LNCaP clone FGC (cell line): ENCODE measurements around the gene GPC6.

Experiments used
- DNase-seq: peaks from one replicate; pipeline ENCODE4 v3.0.0-alpha.2; 2011; ENCODE audit warnings: low read depth
- H3K4me3 ChIP-seq: 2 replicates; pipeline ENCODE4 v1.5.1; 2011; ENCODE audit warnings: mild to moderate bottlenecking, low read depth, low read length, control low read depth
- CTCF ChIP-seq: IDR thresholded peaks from 2 replicates; pipeline ENCODE4 v1.5.1; 2012; ENCODE audit warnings: mild to moderate bottlenecking; ENCODE audit not compliant: control insufficient read depth, insufficient read depth; ENCODE audit errors: extremely low read depth

Gene GPC6

DNA sequence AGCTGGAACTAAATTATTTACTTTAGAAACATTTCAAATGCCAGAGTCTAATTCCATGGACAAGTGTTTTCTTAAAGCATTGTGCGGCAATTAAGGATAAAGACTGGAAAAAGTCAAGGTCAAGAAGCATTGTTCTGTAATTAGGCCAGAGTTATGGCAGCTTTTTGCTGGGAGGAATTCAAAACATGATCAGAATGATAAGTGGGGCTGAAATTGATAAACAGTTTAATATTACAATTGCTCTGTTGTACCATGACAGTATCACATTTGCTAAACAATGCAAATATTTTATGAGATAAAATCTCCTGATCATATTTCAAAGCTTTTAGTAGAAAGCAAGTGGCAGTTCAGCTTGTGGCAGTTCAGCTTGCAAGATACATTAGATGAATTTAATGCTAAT lies 513.7 kb downstream of the GPC6 start:
- TF ChIP-seq CTCF, result no peak
- H3K4me3 ChIP-seq, result no peak overlapping the region
- DNase-seq, result peak; percentile 15

- no peak overlapping the region for H3K4me3 ChIP-seq
- no peak for TF ChIP-seq CTCF
- no peak for DNase-seq
These were observed 517.4 kb downstream of the GPC6 start for GRCh38 chr13:93744033-93744432.

DNA sequence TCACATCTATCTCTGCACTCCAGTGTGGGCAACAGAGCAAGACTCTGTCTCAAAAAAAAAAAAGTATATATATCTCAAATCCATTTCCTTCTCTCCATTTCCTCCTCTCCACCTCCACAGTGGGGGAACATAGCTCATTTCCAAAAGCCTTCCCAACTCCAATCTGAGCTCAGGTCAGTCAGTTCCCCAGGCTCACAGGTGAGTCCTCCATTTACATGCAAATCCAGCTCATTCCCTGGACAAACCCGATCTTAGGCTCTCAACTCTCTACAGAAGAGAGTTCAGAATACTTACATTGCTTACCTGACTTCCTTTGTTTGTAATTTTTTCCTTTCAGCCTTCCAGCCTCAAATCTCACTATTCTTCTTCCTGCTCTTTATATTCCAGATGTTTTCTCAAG lies 518.3 kb downstream of the GPC6 start:
- no peak for TF ChIP-seq CTCF
- H3K4me3 ChIP-seq, result no peak overlapping the region
- DNase-seq, result no peak

DNA sequence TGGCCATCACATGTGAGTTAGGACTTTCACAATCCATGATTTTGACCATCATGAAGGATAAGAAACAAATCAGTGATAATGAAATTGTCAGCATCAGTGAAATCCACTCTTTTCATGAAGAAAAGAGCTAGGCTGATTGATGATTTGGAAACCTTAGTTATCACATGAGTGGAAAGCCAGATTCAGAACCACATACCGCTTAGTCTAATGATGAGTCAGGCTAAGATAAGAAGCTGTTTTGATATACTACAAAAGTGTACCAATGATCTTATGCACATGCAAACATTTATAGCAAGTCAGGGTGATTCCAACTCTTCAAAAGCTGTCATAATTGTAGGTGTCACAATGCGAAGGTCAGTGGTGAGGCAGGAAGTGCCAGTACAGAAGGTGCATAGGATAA lies 519.3 kb downstream of the GPC6 start:
- no peak overlapping the region for H3K4me3 ChIP-seq
- DNase-seq, result no peak
- TF ChIP-seq CTCF, result no peak

GRCh38 chr13:93746589-93746988 lies 520.0 kb downstream of the GPC6 start:
- no peak for DNase-seq
- no peak for TF ChIP-seq CTCF
- no peak overlapping the region for H3K4me3 ChIP-seq

GRCh38 chr13:93750676-93751075 lies 524.1 kb downstream of the GPC6 start:
- TF ChIP-seq CTCF, result no peak
- no peak overlapping the region for H3K4me3 ChIP-seq
- DNase-seq, result no peak

DNA sequence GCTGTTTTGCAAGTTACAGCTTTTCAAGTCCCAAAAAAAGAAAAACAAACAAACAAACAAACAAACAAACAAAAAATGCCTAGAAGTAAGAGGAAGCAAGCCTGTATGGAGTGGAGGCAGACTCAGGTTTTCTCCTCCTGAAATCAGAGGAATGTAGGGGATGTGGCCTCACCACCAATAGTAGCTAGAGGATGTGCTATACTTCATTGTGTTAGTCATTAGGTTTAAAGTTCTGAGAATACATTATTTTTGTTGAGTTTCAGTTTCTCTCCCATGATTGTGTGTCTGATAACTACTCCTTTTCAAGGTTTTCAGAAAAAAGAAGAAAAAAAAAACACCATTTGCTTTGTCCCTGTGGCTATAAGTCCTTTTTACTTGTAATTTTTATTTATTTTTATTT lies 524.5 kb downstream of the GPC6 start:
- DNase-seq, result no peak
- TF ChIP-seq CTCF, result no peak
- no peak overlapping the region for H3K4me3 ChIP-seq
